Astrocyte (in vitro differentiated cells and primary cell): ENCODE results near the gene B4GALT5. TPM values are rescaled to one million over a fixed set of nuclear protein-coding genes. Genes with fewer than 3 reads are reported as not detected.
"Not testable (repeated sequence)": the region's sequence is repeated elsewhere in the genome, so short reads cannot be mapped to it uniquely, and the experiment has no call there.

ENCODE experiments used
- DNase-seq: peaks from one replicate; pipeline ENCODE4 v3.0.0-alpha.2; 2010; ENCODE audit warnings: low read depth
- FAIRE-seq: peaks from 2 replicates; lab custom pipeline; 2011; peaks lifted over from hg19 to GRCh38; lab: Jason Lieb, UNC
- H2AFZ ChIP-seq: 2 replicates; pipeline ENCODE4 v1.6.0; 2012; ENCODE audit warnings: low read depth, low read length, inconsistent platforms
- H3K27ac ChIP-seq: 2 replicates; pipeline ENCODE4 v1.5.1; 2011; ENCODE audit warnings: low read depth, low read length, inconsistent platforms
- H3K27me3 ChIP-seq: 2 replicates; pipeline ENCODE4 v1.6.0; 2011; ENCODE audit warnings: low read length, inconsistent platforms; ENCODE audit not compliant: insufficient read depth
- H3K36me3 ChIP-seq: 2 replicates; pipeline ENCODE4 v1.5.1; 2011; ENCODE audit warnings: low read length, inconsistent platforms; ENCODE audit not compliant: insufficient read depth
- H3K4me1 ChIP-seq: 2 replicates; pipeline ENCODE4 v1.5.1; 2011; ENCODE audit warnings: low read length, inconsistent platforms; ENCODE audit not compliant: insufficient read depth
- H3K4me2 ChIP-seq: 2 replicates; pipeline ENCODE4 v1.6.0; 2012; ENCODE audit warnings: low read length, inconsistent platforms
- H3K4me3 ChIP-seq: 2 replicates; pipeline ENCODE4 v1.5.1; 2011; ENCODE audit warnings: low read depth, mild to moderate bottlenecking, low read length, inconsistent platforms; ENCODE audit not compliant: insufficient read depth
- H3K79me2 ChIP-seq: 2 replicates; pipeline ENCODE4 v1.6.0; 2012; ENCODE audit warnings: mild to moderate bottlenecking, low read length, inconsistent platforms; ENCODE audit not compliant: insufficient read depth
- H3K9ac ChIP-seq: 2 replicates; pipeline ENCODE4 v1.6.0; 2012; ENCODE audit warnings: mild to moderate bottlenecking, low read length, inconsistent platforms
- H3K9me3 ChIP-seq: 2 replicates; pipeline ENCODE4 v1.5.1; 2012; ENCODE audit warnings: low read depth, mild to moderate bottlenecking, low read length, inconsistent platforms; ENCODE audit not compliant: insufficient read depth
- H4K20me1 ChIP-seq: 2 replicates; pipeline ENCODE4 v1.6.0; 2012; ENCODE audit warnings: low read length, inconsistent platforms; ENCODE audit not compliant: insufficient read depth
- H3K27ac Mint-ChIP-seq: one replicate; pipeline ENCODE4 v1.8.0; 2021; ENCODE audit warnings: mild to moderate bottlenecking, mixed read lengths; ENCODE audit not compliant: unreplicated experiment
- H3K27me3 Mint-ChIP-seq: one replicate; pipeline ENCODE4 v1.8.0; 2021; ENCODE audit warnings: low read depth, mixed read lengths; ENCODE audit not compliant: unreplicated experiment
- H3K36me3 Mint-ChIP-seq: one replicate; pipeline ENCODE4 v1.8.0; 2021; ENCODE audit warnings: low read depth, mixed read lengths; ENCODE audit not compliant: unreplicated experiment
- H3K4me1 Mint-ChIP-seq: one replicate; pipeline ENCODE4 v1.8.0; 2021; ENCODE audit warnings: low read depth, mixed read lengths; ENCODE audit not compliant: unreplicated experiment
- H3K4me3 Mint-ChIP-seq: one replicate; pipeline ENCODE4 v1.8.0; 2021; ENCODE audit warnings: mild to moderate bottlenecking, moderate library complexity, mixed read lengths; ENCODE audit not compliant: unreplicated experiment
- H3K9me3 Mint-ChIP-seq: one replicate; pipeline ENCODE4 v1.8.0; 2021; ENCODE audit warnings: mild to moderate bottlenecking, mixed read lengths; ENCODE audit not compliant: unreplicated experiment
- CTCF ChIP-seq: IDR thresholded peaks from 2 replicates; pipeline ENCODE4 v1.5.1; 2011; ENCODE audit warnings: low read depth, mild to moderate bottlenecking, inconsistent platforms, low read length, moderate library complexity; ENCODE audit not compliant: insufficient read depth
- EZH2 ChIP-seq: IDR thresholded peaks from 2 replicates; pipeline ENCODE4 v1.6.1; 2012; ENCODE audit warnings: mild to moderate bottlenecking, low read length, inconsistent platforms; ENCODE audit not compliant: insufficient read depth
- total RNA-seq: library from RNA; stranded (reverse); gene quantifications from 2 replicates; pipeline ENCODE4 v1.2.1, GENCODE V29; 2021

Gene B4GALT5
- total RNA-seq, 1 donor from 2014 or later: 41.9 TPM

GRCh38 chr20:49724408-49725223, 10.9 kb upstream of the B4GALT5 start:
- Histone ChIP-seq H2AFZ (no peak overlapping the region), H3K27ac (no peak overlapping the region), H3K9me3 (peaks cover 5% of the 10 kb centered on the region), H3K79me2 (no peaks in the 10 kb centered on the region), H3K36me3 (no peaks in the 10 kb centered on the region), H4K20me1 (no peaks in the 10 kb centered on the region), H3K4me2 (no peak overlapping the region), H3K27me3 (no peaks in the 10 kb centered on the region), H3K9ac (no peak overlapping the region), H3K4me1 (no peaks in the 10 kb centered on the region), H3K4me3 (no peak overlapping the region)
- FAIRE-seq (no peak), DNase-seq (peak; percentile 57)
- no peaks in the 10 kb centered on the region for H3K4me1 Mint-ChIP-seq
- H3K4me3 Mint-ChIP-seq: no peak overlapping the region
- H3K36me3 Mint-ChIP-seq: no peaks in the 10 kb centered on the region
- H3K9me3 Mint-ChIP-seq: no peaks in the 10 kb centered on the region
- no peak overlapping the region for H3K27ac Mint-ChIP-seq
- TF ChIP-seq EZH2 (no peak), CTCF (no peak)
- H3K27me3 Mint-ChIP-seq: no peaks in the 10 kb centered on the region

- H3K4me1 Mint-ChIP-seq, H2AFZ ChIP-seq, H3K4me2 ChIP-seq, H3K4me1 ChIP-seq, H3K79me2 ChIP-seq, H3K9me3 Mint-ChIP-seq, H3K4me3 Mint-ChIP-seq, H3K9me3 ChIP-seq, FAIRE-seq, H3K4me3 ChIP-seq, H3K36me3 Mint-ChIP-seq, H3K36me3 ChIP-seq, H3K27ac Mint-ChIP-seq, H3K27me3 ChIP-seq, DNase-seq, H3K9ac ChIP-seq, H3K27ac ChIP-seq, H4K20me1 ChIP-seq, H3K27me3 Mint-ChIP-seq: not testable (repeated sequence)
Observed at GRCh38 chr20:49723758-49724157, 10.1 kb upstream of the B4GALT5 start.

GRCh38 chr20:49721326-49721725, 7.6 kb upstream of the B4GALT5 start:
- H3K4me3 ChIP-seq, H3K9ac ChIP-seq, H3K27me3 Mint-ChIP-seq, H3K4me3 Mint-ChIP-seq, H3K4me1 ChIP-seq, H3K27ac ChIP-seq, H3K4me1 Mint-ChIP-seq, H3K9me3 Mint-ChIP-seq, H3K36me3 ChIP-seq, H3K9me3 ChIP-seq, H3K79me2 ChIP-seq, H2AFZ ChIP-seq, DNase-seq, H3K27me3 ChIP-seq, H3K36me3 Mint-ChIP-seq, H4K20me1 ChIP-seq, H3K4me2 ChIP-seq, FAIRE-seq, H3K27ac Mint-ChIP-seq: not testable (repeated sequence)
